HG02678 (cell line): Measurements from ENCODE around the gene SMURF1.
A peak's percentile ranks its signal among the peaks of the same experiment; 100 is the strongest.
"Not testable (repeated sequence)": the region's sequence is repeated elsewhere in the genome, so short reads cannot be mapped to it uniquely, and the experiment has no call there.

Source experiments
- ATAC-seq: cut with Tn5 transposase; IDR thresholded peaks from one replicate; pipeline ENCODE4 v1.9.1; 2021; ENCODE audit warnings: mild to moderate bottlenecking, moderate library complexity; ENCODE audit not compliant: unreplicated experiment

The SMURF1 gene

DNA sequence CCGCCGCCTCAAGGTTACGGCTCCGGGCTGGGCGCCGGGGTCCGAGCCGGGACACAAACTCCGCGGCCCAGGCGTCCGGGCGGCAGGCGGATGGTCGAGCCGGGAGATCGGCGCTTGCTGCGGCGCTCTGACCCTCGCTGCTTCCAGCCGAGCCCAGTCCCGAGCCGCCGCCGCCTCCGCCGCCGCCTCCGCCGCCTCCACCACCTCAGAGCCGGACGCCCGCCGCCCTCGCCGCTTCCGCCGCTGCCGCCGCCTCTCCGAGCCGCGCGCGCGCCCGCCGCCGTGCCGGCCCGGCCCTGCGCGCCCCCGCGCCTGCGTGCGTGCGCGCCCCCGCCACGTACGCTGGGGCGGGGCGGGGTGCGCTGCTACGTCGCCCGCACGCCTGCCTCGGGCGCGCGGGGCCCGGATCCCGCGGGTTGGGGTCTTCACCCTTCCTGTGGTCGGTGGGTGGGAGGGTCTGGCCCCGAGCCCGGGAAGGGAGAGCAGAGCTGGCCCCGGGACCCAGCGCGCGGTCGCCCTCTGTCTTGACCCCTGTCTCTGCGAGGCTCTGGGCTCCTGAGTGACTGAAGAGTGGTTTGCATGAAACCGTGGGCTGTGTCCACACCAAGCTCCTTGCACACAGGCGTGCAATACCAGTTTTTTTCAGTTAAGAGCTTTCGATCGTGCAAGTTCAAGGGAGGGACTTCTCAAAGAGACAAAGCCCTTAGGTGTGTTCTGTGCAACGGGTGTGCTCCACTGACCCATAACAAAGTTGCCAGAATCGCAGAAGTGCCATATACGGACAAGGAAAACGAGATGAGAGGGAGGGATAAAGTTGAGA, at the start of gene SMURF1:
Gene SMURF1, minus strand, starts transcription at position 256 of the 820 bp plus-strand sequence. CDS start 328 bp downstream, outside the sequence.
- ATAC-seq, result peak; percentile 88

GRCh38 chr7:99191869-99192596, 48.1 kb upstream of the SMURF1 start:
- ATAC-seq, result peak; percentile 63

DNA sequence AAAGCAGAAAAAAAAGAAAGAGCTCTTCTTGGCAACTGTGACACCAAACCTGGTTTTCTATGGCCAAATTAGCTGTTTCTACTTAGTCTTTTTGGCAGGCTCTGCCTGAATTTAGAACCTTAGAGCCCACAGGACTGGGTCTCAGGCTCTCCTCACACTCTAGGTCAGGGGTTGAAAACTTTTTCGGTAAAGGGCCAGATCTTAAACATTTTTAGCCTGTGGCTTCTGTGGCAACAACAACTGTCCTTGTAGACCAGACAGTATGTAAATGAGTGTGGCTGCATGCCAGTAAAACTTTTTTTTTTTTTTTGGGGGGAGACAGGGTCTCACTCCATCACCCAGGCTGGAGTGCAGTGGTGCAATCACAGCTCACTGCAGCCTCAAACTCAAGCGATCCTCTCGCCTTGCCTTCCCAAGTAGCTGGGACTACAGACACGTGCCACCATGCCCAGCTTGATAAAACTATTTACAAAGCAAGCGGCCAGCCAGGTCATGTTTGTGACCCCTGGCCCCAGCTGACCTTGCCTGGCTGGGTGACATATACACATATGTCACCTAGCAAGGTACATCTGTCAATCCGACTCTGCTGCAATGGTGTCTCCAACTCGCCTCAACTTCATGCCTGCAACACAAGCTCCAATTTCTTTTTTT, 46.6 kb upstream of the SMURF1 start:
- ATAC-seq, result peak; percentile 64

DNA sequence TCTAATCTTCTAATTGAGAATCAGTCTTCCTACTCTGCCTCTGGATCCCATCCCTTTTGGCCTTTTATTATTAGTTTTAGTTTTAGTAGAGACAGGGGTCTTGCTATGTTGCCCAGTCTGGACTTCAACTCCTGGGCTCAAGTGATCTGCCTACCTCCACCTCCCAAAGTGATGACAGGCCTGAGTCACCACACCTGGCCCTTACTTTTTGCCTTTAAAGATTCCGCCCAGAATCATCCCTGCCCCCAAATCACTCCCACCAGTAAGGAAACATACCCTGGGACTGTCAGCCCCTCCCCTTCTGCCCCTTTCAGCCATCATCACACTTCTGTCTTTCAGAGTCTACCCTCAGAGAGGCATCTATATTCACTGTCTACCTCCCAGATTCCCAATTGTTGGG, 45.3 kb upstream of the SMURF1 start:
- no peak for ATAC-seq

- ATAC-seq, result no peak
Observed at GRCh38 chr7:99188221-99188620, 44.3 kb upstream of the SMURF1 start.

DNA sequence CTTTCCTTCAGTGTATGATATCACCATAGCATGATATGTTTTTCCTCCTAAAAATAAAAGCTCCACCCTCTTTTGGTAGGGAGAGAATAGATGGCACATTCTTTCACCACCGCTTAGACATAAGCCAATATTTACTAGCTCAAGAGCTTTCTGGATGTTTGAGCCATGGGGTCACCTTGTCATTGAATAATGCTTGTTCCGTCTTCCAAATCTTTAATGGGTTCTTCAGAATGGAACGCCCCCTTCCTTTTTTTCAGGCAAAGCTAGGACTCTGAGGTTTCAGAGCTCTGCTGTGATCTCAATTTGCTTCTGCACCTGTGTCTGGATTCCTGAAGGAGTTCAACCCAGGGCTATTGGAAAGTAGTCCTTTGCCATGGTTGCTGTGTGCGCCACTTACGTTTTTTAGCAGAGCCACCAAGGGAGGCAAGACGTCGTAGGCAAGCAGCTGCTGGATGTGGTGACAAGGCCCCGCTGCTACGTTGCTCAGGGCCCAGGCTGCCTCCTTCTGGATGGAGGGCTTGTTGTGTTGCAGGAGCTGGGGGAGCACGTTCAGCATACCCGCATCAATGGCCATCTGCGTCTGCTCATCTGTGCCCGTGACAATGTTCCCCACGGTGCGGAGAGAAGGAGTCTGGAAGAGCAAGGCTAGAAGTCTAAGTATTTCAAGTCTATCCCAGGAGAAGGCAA, 40.8 kb upstream of the SMURF1 start:
- no peak for ATAC-seq

GRCh38 chr7:99180067-99180650, 36.3 kb upstream of the SMURF1 start:
- ATAC-seq, result no peak

DNA sequence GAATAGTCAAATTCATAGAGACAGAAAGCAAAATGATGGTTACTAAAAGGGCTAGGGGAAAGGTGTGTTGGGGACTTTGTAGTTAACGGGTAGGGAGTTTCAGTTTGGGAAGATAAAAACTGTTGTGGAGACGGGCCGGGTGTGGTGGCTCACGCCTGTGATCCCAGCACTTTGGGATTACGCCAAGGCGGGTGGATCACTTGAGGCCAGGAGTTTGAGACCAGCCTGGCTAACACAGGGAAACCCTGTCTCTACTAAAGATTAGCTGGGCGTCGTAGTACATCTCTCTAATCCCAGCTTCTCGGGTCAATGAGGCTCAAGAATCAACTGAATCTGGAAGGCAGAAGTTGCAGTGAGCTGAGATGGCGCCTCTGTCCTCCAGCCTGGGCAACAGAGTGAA, 33.3 kb upstream of the SMURF1 start:
- no peak for ATAC-seq

- ATAC-seq, result no peak
Observed at GRCh38 chr7:99173787-99174186, 29.9 kb upstream of the SMURF1 start.

- no peak for ATAC-seq
Observed at GRCh38 chr7:99171731-99172130, 27.8 kb upstream of the SMURF1 start.

GRCh38 chr7:99170730-99171074, 26.8 kb upstream of the SMURF1 start:
- no peak for ATAC-seq

DNA sequence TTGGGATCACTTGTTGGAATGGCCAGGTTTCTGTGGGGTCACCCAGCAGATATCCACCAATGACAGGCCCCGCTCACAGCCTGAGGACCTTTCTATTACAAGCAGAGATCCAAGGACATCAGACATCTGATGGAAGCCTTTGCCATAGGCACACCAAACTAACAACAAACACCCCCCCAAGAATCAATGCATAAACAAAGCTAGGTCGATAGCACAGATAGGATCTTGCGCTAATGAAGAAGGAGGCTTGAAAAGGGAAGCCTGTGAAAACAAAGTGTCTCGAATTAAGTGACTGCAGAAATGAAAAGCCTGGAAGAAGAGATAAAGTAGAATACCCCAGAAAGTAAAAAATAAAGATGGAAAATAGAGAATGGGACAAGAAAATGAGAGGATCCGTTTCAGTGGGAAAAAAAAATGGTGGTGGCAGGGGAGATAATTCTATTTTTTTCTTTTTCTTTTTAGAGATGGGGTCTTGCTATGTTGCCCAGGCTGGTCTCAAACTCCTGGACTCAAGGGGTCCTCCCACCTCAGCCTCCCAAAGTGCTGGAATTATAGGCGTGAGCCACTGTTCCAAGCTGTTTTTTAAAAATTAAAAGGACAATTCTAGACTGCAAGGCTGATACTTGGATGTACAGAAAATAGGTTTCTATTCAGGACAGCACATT, 26.3 kb upstream of the SMURF1 start:
- no peak for ATAC-seq

DNA sequence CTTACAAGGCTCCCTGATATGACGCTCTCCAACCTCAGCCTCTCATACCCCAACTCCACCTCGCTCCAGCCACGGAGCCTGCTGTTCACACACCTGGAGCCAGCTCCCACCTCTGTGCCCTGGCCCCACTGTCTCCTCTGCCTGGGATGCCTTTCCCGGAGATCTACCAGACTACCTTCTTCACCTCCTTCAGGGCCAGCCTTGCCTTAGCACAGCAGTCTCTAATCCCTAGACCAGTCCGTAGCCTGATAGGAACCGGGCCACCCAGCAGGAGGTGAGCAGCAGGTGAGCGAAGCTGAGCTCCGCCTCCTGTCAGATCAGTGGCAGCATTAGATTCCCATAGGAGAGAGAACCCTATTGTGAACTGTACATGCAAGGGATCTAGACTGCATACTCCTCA, 23.2 kb upstream of the SMURF1 start:
- no peak for ATAC-seq

- ATAC-seq, result no peak
Observed at GRCh38 chr7:99165816-99166215, 21.9 kb upstream of the SMURF1 start.

GRCh38 chr7:99163669-99164068, 19.8 kb upstream of the SMURF1 start:
- not testable (repeated sequence) for ATAC-seq

GRCh38 chr7:99156649-99157048, 12.7 kb upstream of the SMURF1 start:
- ATAC-seq, result no peak

DNA sequence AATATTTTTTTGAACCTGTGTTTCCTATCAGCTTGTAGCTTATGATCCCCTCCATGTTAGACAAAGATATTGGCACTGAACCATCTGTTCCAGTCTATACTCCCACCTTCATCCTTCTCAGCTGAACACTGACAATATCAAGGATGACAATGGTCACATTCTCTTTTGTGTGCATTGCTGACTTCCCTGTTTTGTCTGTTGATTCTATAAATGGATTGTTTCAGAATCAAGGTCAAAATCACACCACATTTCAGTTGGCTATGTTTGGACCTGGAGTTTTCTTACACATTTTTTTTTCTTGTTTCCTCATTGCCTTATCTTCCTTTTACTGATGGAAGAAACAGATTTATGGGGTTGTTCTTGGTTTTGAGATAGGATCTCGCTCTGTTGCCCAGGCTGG, 11.3 kb upstream of the SMURF1 start:
- no peak for ATAC-seq

DNA sequence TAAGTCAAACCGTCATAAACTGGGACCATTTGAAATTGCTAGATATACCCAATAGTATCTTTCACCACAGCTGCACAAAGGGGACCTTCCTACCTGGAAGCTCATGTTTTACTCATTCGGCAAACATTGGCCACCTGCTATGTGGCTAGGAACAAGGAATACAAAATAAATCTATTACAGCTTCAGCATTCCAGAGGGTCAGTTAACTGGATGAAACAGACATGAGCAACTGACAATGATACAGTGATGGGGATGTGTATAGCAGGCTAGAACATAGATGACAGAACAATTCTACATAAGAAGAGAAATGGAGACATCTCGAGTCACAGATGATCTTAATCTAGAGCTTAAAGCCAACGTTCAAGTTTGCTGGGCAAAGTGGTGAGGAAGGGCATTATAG, 3.1 kb upstream of the SMURF1 start:
- ATAC-seq, result no peak

- peak; percentile 30 for ATAC-seq
Observed at GRCh38 chr7:99143521-99143852, 421 bp downstream of the SMURF1 start.

- no peak for ATAC-seq
Observed at GRCh38 chr7:99142727-99143520, 984 bp downstream of the SMURF1 start.
